Activated CD8-positive, alpha-beta T cell treated with anti-CD3 and anti-CD28 coated beads, Interleukin-2, amount 10 ng/mL, durations not matched to agents 7 days and 5 days (primary cell): ENCODE results near the gene TRIM14. TPM values are rescaled to one million over a fixed set of nuclear protein-coding genes. Genes with fewer than 3 reads are reported as not detected.
"Not testable (repeated sequence)": the region's sequence is repeated elsewhere in the genome, so short reads cannot be mapped to it uniquely, and the experiment has no call there.

Source experiments
- ATAC-seq: fragments of 150-1000 bp; cut with Tn5 transposase; one replicate; pipeline ENCODE4 v1.10.0; 2021; ENCODE audit warnings: moderate library complexity
- CTCF ChIA-PET: fragments of 350-600 bp; sonication (Branson Sonifier 250); formaldehyde crosslinking; loops from one replicate; lab custom pipeline; 2021; ENCODE audit warnings: antibody characterized with exemption; lab: Charles Lee
- POLR2A ChIA-PET: fragments of 350-600 bp; sonication (Branson Sonifier 250); formaldehyde crosslinking; loops from one replicate; lab custom pipeline; 2021; ENCODE audit warnings: antibody characterized with exemption; lab: Charles Lee
- DNase-seq: peaks from one replicate; pipeline ENCODE4 v3.0.0-alpha.2; 2020
- H3K27ac Mint-ChIP-seq: one replicate; pipeline ENCODE4 v1.8.0; 2021; ENCODE audit warnings: mild to moderate bottlenecking, mixed read lengths
- H3K27me3 Mint-ChIP-seq: one replicate; pipeline ENCODE4 v1.8.0; 2021; ENCODE audit warnings: low read depth, mixed read lengths
- H3K36me3 Mint-ChIP-seq: one replicate; pipeline ENCODE4 v1.8.0; 2021; ENCODE audit warnings: low read depth, mixed read lengths
- H3K4me1 Mint-ChIP-seq: one replicate; pipeline ENCODE4 v1.8.0; 2021; ENCODE audit warnings: low read depth, mixed read lengths
- H3K4me3 Mint-ChIP-seq: one replicate; pipeline ENCODE4 v1.8.0; 2021; ENCODE audit warnings: mild to moderate bottlenecking, mixed read lengths
- H3K9me3 Mint-ChIP-seq: one replicate; pipeline ENCODE4 v1.8.0; 2022; ENCODE audit warnings: mixed read lengths; ENCODE audit not compliant: insufficient read depth
- total RNA-seq, 2 experiments: library from RNA; stranded (reverse); gene quantifications; one replicate each; pipeline ENCODE4 v1.2.3, GENCODE V29; 2021

Gene TRIM14
- total RNA-seq, 2 experiments from 2014 or later: 85.2 to 90.5 TPM

GRCh38 chr9:98136489-98136888 lies 17.5 kb upstream of the TRIM14 start:
- ATAC-seq (no peak), DNase-seq (no peak)
- Mint-ChIP-seq H3K36me3 (no peaks in the 10 kb centered on the region), H3K4me3 (no peak overlapping the region), H3K4me1 (peaks cover 7% of the 10 kb centered on the region), H3K27me3 (no peaks in the 10 kb centered on the region), H3K27ac (no peak overlapping the region), H3K9me3 (no peaks in the 10 kb centered on the region)
- POLR2A ChIA-PET: no interaction called here
- CTCF ChIA-PET: interaction anchor here (1.6 kb wide), 1 partner anchor 69 kb away, joined by 4 read pairs; no protein-coding TSS in a partner anchor

- Mint-ChIP-seq H3K27me3 (no peaks in the 10 kb centered on the region), H3K36me3 (no peaks in the 10 kb centered on the region), H3K4me1 (peaks cover 7% of the 10 kb centered on the region), H3K4me3 (no peak overlapping the region), H3K27ac (no peak overlapping the region), H3K9me3 (no peaks in the 10 kb centered on the region)
- no peak for DNase-seq
- no peak for ATAC-seq
- POLR2A ChIA-PET: no interaction called here
- CTCF ChIA-PET: no interaction called here
Observed at GRCh38 chr9:98135938-98136337, 16.9 kb upstream of the TRIM14 start.

- no peaks in the 10 kb centered on the region for H3K9me3 Mint-ChIP-seq
- POLR2A ChIA-PET: interaction anchor here (0.8 kb wide), 1 partner anchor 16 kb away, joined by 3 read pairs; no protein-coding TSS in a partner anchor
- H3K36me3 Mint-ChIP-seq: no peaks in the 10 kb centered on the region
- peaks cover 7% of the 10 kb centered on the region for H3K4me1 Mint-ChIP-seq
- no peaks in the 10 kb centered on the region for H3K27me3 Mint-ChIP-seq
- CTCF ChIA-PET: no interaction called here
- H3K27ac Mint-ChIP-seq: no peak overlapping the region
- DNase-seq (no peak), ATAC-seq (no peak)
- H3K4me3 Mint-ChIP-seq: no peak overlapping the region
Observed at GRCh38 chr9:98135558-98135934, 16.5 kb upstream of the TRIM14 start.

DNA sequence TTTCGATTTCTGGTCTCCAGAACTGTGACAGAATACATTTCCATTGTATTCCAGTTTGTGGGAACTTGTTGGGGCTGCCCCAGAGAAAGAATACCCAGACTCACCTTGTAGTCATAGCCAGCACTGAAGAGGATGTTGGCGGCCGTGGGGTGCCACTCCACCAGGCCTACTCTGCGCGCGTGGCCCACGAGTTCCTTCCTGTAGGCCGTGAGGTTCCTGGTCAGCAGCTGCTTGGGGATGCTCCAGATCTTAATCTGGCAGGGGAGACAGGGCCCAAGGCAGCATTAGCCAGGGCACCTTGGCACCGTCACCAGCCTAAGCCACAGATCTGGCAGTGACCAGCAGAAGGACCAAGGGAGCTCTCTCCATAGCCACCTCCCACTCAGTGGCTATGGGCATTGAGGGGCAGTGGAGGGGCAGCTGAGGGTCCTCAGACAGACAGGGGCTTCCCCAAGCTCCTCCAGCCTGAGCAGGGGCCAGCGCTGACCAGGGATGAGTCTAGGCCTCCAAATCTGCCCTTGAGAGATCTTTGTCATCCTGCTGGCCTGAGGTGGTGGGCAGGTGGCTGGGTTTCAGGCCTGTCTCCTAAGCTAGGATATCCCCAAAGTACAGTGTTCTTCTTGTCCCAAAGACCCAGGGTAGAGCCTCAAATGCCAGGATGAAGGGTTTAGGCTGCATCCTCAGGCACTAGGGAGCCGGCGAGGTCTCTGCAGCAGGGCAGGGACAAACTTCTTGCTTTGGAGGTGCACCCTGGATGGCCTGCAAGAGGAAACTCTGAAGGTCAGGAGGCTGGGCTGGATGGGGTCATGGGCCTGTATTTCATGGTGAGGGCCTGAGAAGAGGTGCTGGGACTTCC lies 15.9 kb upstream of the TRIM14 start:
- H3K9me3 Mint-ChIP-seq: no peaks in the 10 kb centered on the region
- no peak overlapping the region for H3K4me3 Mint-ChIP-seq
- ATAC-seq (no peak), DNase-seq (no peak)
- CTCF ChIA-PET: no interaction called here
- no peaks in the 10 kb centered on the region for H3K27me3 Mint-ChIP-seq
- peaks cover 10% of the 10 kb centered on the region for H3K4me1 Mint-ChIP-seq
- POLR2A ChIA-PET: interaction anchor here (0.8 kb wide), 1 partner anchor 16 kb away, joined by 3 read pairs; no protein-coding TSS in a partner anchor
- peak overlapping the region; percentile 20 for H3K27ac Mint-ChIP-seq
- H3K36me3 Mint-ChIP-seq: no peaks in the 10 kb centered on the region

DNA sequence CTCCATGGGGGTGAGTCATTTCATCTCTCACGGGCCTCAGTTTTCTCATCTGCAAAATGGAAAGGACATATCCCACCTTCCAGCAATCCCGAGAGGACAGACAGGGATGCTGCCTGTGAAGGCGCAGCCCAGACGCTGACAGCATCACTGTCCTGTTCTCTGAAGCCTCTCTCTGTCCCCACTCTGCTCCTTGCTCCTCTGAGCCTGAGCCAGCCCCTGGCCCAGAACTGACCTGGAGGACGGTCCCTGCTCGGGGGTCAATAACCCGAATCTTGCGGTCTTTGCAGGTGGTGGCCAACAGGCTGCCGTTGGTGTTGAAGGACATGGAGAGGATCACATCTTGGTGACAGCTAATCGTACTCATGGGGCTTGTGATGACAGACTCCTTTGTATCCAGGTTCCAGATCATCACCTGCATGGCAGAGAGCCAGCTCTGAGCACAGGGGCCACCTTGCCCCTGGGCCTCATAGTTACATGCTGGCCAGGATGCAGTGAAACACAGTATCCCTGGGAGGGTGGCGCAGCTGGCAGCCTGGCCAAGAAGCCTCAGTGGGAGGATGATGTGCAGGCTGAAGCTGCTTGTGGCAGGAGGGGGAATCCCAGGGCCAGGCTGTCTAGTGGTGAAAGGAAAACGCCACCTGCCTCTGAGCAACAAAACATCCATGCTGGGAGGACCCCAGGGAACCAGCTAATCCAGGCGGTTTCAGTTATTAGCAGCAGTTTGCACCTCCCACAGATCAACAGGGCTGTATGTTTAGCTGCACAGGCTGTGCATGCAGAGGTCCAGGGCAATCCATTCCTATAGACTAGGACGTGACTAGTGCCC lies 14.0 kb upstream of the TRIM14 start:
- ATAC-seq: no peak
- no peaks in the 10 kb centered on the region for H3K27me3 Mint-ChIP-seq
- H3K4me3 Mint-ChIP-seq: no peak overlapping the region
- CTCF ChIA-PET: interaction anchor here (0.6 to 1.5 kb wide), 2 partner anchors 59 to 168 kb away, joined by 3 read pairs; partner anchors contain the start of gene CORO2A
- H3K36me3 Mint-ChIP-seq: peaks cover 4% of the 10 kb centered on the region
- POLR2A ChIA-PET: no interaction called here
- peak overlapping the region; percentile 9 for H3K27ac Mint-ChIP-seq
- DNase-seq: no peak
- no peaks in the 10 kb centered on the region for H3K9me3 Mint-ChIP-seq
- peaks cover 18% of the 10 kb centered on the region for H3K4me1 Mint-ChIP-seq

DNA sequence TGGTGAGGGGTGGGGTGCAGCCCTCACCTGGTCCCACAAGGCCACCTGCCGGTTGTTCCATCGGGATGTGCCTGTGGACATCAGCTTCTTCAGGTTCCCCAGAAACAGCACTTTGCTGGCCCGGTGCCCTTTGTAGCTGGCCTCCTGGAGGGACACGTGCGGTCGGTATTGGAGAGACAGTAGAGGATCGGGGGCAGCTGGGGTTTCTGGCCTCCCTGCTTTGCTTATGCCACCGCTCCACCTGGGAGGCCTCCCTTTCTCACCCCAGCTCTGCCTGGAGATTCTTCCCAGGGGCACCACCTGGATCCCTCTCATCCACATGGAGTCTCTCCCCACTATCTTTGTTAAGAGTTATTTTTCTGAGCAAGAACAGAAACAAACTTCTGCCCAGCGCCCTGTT lies 13.1 kb upstream of the TRIM14 start:
- no peak for DNase-seq
- Mint-ChIP-seq H3K36me3 (peaks cover 4% of the 10 kb centered on the region), H3K27me3 (no peaks in the 10 kb centered on the region), H3K9me3 (no peaks in the 10 kb centered on the region), H3K4me3 (no peak overlapping the region), H3K27ac (no peak overlapping the region), H3K4me1 (peaks cover 18% of the 10 kb centered on the region)
- ChIA-PET CTCF (interaction anchor here (1.0 kb wide), 1 partner anchor 34 kb away, joined by 4 read pairs; no protein-coding TSS in a partner anchor), POLR2A (interaction anchor here (1.0 kb wide), 1 partner anchor 14 kb away, joined by 3 read pairs; no protein-coding TSS in a partner anchor)
- ATAC-seq: no peak

GRCh38 chr9:98130576-98131228 lies 11.7 kb upstream of the TRIM14 start:
- Mint-ChIP-seq H3K4me3 (no peak overlapping the region), H3K27me3 (no peaks in the 10 kb centered on the region), H3K4me1 (peaks cover 18% of the 10 kb centered on the region), H3K27ac (no peak overlapping the region), H3K36me3 (peaks cover 11% of the 10 kb centered on the region), H3K9me3 (no peaks in the 10 kb centered on the region)
- POLR2A ChIA-PET: no interaction called here
- DNase-seq (no peak), ATAC-seq (no peak)
- CTCF ChIA-PET: interaction anchor here (0.6 kb wide), 1 partner anchor 27 kb away, joined by 4 read pairs; no protein-coding TSS in a partner anchor

GRCh38 chr9:98130060-98130459 lies 11.0 kb upstream of the TRIM14 start:
- Mint-ChIP-seq H3K27ac (peak overlapping the region; percentile 43), H3K36me3 (peaks cover 13% of the 10 kb centered on the region), H3K4me1 (peaks cover 18% of the 10 kb centered on the region)
- not testable (repeated sequence) for DNase-seq, ATAC-seq, H3K27me3 Mint-ChIP-seq, H3K4me3 Mint-ChIP-seq, H3K9me3 Mint-ChIP-seq
- POLR2A ChIA-PET: interaction anchor here (0.6 to 1.4 kb wide), 2 partner anchors 11 to 22 kb away, joined by 3 read pairs; partner anchors contain the start of gene TRIM14
- CTCF ChIA-PET: interaction anchor here (3.2 kb wide), 1 partner anchor 11 kb away, joined by 15 read pairs; the partner anchor contains the start of gene TRIM14

- POLR2A ChIA-PET: interaction anchor here (0.6 to 1.4 kb wide), 2 partner anchors 11 to 22 kb away, joined by 3 read pairs; partner anchors contain the start of gene TRIM14
- CTCF ChIA-PET: interaction anchor here (1.0 to 3.2 kb wide), 2 partner anchors 9 to 11 kb away, joined by 3 to 15 read pairs; partner anchors contain the start of gene TRIM14
- peaks cover 14% of the 10 kb centered on the region for H3K36me3 Mint-ChIP-seq
Observed at GRCh38 chr9:98129451-98129881, 10.4 kb upstream of the TRIM14 start.

GRCh38 chr9:98128316-98128715 lies 9.3 kb upstream of the TRIM14 start:
- H3K36me3 Mint-ChIP-seq: peaks cover 14% of the 10 kb centered on the region
- no peak overlapping the region for H3K27ac Mint-ChIP-seq
- H3K4me1 Mint-ChIP-seq: peaks cover 11% of the 10 kb centered on the region
- POLR2A ChIA-PET: interaction anchor here (1.0 kb wide), 1 partner anchor 32 kb away, joined by 3 read pairs; no protein-coding TSS in a partner anchor
- CTCF ChIA-PET: interaction anchor here (3.2 kb wide), 1 partner anchor 10 kb away, joined by 15 read pairs; the partner anchor contains the start of gene TRIM14
- DNase-seq (no peak), ATAC-seq (no peak)
- no peaks in the 10 kb centered on the region for H3K9me3 Mint-ChIP-seq
- H3K4me3 Mint-ChIP-seq: no peak overlapping the region
- H3K27me3 Mint-ChIP-seq: no peaks in the 10 kb centered on the region

More at GRCh38 chr9:98129451-98129881, 10.4 kb upstream of the TRIM14 start:
- Mint-ChIP-seq H3K4me3 (no peak overlapping the region), H3K9me3 (no peaks in the 10 kb centered on the region), H3K27me3 (no peaks in the 10 kb centered on the region), H3K27ac (peak overlapping the region; percentile 74), H3K4me1 (peaks cover 13% of the 10 kb centered on the region)
- DNase-seq: no peak
- ATAC-seq: peak; percentile 45

DNA sequence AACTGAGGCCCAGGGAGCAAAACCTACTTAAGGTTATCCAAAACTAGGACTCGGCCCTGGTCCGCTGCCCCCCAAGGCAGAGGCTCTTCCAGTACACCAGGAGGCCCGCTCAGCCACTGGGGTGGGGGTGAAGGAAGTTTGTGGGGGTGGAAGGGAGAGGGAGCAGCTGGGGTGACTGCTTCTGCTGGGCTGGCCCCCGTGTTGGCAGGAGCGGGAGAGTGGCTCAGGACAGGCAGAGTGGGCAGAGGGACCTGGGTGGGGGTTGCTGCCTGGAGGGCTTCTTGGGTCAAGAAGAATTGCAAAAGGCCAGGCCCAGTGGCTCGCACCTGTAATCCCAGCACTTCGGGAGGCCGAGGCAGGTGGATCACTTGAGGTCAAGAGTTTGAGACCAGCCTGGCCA lies 8.2 kb upstream of the TRIM14 start:
- DNase-seq (no peak), ATAC-seq (no peak)
- Mint-ChIP-seq H3K4me1 (peaks cover 11% of the 10 kb centered on the region), H3K36me3 (peaks cover 14% of the 10 kb centered on the region), H3K4me3 (no peak overlapping the region), H3K9me3 (no peaks in the 10 kb centered on the region), H3K27ac (peak overlapping the region; percentile 70), H3K27me3 (no peaks in the 10 kb centered on the region)
- ChIA-PET CTCF (interaction anchor here (3.2 kb wide), 1 partner anchor 9 kb away, joined by 15 read pairs; the partner anchor contains the start of gene TRIM14), POLR2A (no interaction called here)
